Right ventricle myocardium superior (tissue), 1 donor: ENCODE measurements around the gene MYL9. TPM values are rescaled to one million over a fixed set of nuclear protein-coding genes. Genes with fewer than 3 reads are reported as not detected.
A peak's percentile ranks its signal among the peaks of the same experiment; 100 is the strongest.

Experiments used
- ATAC-seq: fragments of 200-7000 bp; cut with Tn5 transposase; one replicate; pipeline ENCODE4 v1.9.1; 2020; ENCODE audit warnings: mild to moderate bottlenecking; ENCODE audit not compliant: poor library complexity
- DNase-seq: peaks from one replicate; pipeline ENCODE4 v3.0.0-alpha.2; 2020
- intact Hi-C: fragments of 100-400 bp; cut with DNase I; formaldehyde crosslinking; loops from one replicate; pipeline ENCODE4 v1.11.2; 2022
- long read RNA-seq: library from polyadenylated mRNA; unstranded; transcript quantifications from one replicate; pipeline ENCODE4 v2.0.0, GENCODE V29; 2021
- total RNA-seq: library from RNA; stranded (reverse); fragmentation: NEBNext Ultra II Directional; extraction: Animal tissue kit (Norgen Biotek cat#: 25700); gene quantifications from one replicate; pipeline ENCODE4 v1.2.1, GENCODE V29; 2021
- donor health status: DM: no; HTN: yes; CAD: no; lungs with severe emphysema.

MYL9 gene
- 1,602 TPM for total RNA-seq
- long read RNA-seq, transcript MYL9-201 (4 exons, 2,821 nt): major isoform, 669 of 757 reads
- long read RNA-seq, partial matches to known transcripts: 72 of 757 reads
- long read RNA-seq, other reads (novel, unspliced or antisense): 14 of 757 reads

DNA sequence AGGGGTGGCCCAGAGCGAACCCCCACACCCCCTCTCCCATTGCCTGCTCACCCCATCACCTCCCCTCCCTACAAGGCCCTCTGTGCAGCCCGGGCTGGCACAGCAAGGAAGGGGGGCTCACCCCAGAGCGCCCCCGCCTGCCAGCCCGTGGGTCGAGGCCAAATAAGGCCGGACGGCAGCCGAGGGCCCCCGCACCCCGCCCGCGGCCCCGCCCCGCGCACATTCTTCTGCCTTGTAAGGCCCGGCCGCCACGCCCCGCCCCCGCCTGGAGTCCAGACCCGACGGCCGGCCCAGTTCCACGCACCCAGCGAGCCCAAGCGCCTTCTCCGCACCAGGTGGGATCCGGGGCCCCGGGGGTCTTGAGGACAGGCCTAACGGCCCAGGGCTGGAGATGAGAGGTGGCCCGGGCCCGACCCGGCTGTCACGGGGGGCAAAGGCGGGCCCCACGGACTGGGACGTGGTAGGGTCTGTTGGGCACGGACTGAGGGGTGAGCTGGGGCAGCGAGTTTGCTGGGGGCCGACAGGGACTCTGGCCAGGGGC lies at the start of gene MYL9:
MYL9 (plus strand) TSS at position 293 of the 541 bp plus-strand sequence. CDS start 3,366 bp downstream, outside the sequence.
- intact Hi-C loops: loop anchor here (5.0 kb wide), 2 partner anchors 44 to 79 kb away; no protein-coding TSS in a partner anchor
- DNase-seq (peak; percentile 96), ATAC-seq (peak; percentile 91)

DNA sequence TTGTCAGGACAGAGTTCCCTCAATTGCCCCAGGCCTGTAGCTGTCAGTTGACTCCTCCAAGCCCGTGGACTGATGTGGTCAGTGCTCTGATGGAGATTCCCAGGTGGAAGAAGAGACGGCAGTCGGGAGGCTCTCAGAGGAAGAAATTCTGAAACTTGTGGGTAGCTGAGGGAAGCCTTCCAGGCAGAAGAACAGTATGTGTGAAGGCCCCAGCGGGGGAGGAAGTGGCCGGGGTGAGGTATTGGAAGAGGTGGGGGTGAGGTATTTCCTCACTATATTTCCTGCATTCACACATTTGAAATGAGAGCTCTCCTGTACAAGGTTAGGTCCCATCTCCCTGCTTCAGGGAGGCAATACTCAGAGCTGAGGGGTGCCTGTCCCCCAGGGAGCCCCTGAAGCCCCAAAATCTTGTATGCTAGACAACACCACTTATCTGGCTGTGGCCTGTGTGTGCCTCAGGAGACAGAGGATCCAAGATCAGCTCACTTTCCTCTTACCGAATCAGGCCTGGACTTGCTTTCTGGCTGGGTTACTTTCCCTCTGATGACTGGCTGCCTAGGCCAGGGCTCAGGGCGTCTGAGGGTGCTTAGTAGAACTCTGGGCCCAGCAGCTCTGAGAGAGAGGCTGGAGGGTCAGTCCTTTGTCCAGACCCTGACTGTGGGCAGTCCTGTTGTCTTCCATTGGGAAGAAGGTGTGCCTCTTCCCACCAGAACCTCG lies 49.3 kb upstream of the MYL9 start:
- intact Hi-C loops: no loop called here
- DNase-seq: no peak
- no peak for ATAC-seq

DNA sequence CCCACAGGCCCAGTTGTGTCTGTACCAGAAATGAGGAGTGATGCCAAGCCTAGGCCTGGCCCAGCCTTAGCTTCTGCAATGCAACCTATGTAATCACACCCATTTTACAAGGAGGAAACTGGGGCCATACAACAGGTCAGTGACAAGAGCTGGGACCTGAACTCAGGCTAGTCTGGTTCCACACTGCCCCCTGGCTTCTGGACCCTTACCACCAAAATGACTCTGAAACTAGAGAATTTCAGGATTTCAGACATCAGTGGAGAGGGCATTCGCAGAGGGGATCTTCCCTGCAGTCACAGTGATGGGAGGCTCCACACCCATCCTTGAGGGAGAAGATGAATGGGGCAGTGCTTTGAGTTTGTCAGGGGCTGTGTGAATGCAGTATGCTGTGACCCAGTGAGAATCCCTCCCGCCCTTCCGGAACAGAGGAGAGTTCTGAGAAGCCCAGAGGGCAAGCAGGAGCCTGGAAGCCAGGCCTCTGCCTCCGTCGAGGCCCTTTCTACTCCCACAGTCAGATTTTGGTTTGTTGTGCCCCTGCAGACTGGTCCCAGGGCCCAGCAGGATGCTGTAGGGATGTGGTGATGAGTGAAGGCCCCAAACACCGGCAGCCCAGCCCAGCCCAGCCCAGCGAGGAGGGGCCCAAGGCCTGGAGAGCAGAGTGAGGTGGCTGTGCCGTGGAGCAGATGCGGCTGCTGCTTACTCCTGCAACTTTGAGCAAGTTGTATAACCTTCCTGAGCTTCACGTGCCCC lies 48.1 kb upstream of the MYL9 start:
- intact Hi-C loops: no loop called here
- peak; percentile 4 for ATAC-seq
- DNase-seq: no peak

DNA sequence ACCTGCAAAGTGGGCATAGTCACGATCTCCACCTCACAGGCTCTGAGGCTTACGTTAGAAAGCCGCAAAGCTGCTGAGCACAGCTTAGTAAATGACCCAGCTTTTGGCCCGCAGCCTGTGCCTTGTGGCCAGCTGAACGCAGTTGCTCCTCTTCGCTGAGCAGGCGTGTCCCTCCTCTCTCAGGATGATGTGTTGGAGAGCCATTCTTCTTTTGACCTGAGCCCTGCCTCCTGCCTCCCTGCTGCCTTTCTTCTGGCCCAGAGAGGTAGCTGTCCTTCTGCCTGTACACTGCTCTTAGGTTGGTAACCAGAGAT lies 47.6 kb upstream of the MYL9 start:
- intact Hi-C loops: no loop called here
- ATAC-seq (peak; percentile 56), DNase-seq (peak; percentile 85)

DNA sequence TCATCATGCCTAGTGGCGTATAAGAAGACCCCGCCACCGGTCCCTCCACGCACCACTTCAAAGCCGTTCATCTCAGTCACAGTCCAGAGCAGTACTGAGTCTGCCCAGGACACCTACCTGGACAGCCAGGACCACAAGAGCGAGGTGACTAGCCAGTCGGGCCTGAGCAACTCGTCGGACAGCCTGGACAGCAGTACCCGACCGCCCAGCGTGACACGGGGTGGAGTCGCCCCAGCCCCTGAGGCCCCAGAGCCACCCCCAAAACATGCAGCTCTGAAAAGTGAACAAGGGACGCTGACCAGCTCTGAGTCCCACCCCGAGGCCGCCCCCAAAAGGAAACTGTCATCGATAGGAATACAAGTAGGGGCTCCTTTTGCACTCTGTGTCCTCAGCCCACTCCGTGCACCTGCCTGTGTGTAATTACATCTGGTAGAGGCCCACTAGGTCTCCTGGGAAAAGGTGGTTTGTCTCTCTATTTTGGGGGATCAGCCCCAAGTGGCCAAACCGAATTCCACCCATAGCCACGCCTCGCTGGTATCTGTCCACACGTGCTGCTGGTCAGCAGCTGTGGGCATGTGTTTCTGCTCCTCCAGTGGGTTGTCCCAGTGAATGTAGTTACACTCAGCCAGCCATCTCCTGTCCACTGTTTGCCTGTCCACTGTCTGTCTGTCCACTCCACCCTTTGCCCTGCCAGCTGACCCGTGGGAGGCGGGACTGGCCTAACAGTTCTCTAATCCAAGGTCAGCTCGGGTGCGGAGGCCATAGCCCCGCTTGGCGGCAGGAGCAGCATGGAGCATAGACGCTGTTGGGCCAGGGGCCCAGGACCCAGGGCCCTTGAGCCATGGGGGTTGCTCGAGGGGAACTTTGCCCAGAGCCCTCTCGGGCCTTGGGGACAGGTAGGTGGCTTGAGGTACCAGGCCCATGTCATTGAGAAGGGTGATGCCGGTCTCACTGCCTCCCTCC lies 44.3 kb upstream of the MYL9 start:
- DNase-seq (no peak), ATAC-seq (no peak)
- intact Hi-C loops: loop anchor here (5.0 kb wide), 1 partner anchor 45 kb away; the partner anchor contains the start of gene MYL9

DNA sequence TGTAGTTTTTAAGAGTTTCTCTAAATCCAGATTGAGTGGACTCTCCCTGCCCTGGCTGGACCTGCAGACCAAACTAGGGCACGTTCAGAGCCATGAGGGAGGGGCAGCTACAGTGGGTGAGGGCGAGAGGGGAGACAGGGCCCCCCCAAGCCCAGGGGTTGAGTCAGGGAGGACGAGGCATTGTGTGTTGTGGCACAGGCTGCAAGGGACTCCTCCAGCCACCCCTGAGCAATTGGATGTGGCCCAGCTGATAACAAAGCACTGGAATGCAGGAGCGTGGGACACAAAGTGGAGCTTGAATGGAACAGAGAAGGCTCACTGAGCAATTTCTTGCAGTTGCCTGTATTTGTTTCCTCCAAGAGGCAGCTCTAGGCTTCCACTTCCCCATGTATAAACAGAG lies 43.5 kb upstream of the MYL9 start:
- ATAC-seq (peak; percentile 78), DNase-seq (no peak)
- intact Hi-C loops: loop anchor here (5.0 kb wide), 1 partner anchor 44 kb away; the partner anchor contains the start of gene MYL9

DNA sequence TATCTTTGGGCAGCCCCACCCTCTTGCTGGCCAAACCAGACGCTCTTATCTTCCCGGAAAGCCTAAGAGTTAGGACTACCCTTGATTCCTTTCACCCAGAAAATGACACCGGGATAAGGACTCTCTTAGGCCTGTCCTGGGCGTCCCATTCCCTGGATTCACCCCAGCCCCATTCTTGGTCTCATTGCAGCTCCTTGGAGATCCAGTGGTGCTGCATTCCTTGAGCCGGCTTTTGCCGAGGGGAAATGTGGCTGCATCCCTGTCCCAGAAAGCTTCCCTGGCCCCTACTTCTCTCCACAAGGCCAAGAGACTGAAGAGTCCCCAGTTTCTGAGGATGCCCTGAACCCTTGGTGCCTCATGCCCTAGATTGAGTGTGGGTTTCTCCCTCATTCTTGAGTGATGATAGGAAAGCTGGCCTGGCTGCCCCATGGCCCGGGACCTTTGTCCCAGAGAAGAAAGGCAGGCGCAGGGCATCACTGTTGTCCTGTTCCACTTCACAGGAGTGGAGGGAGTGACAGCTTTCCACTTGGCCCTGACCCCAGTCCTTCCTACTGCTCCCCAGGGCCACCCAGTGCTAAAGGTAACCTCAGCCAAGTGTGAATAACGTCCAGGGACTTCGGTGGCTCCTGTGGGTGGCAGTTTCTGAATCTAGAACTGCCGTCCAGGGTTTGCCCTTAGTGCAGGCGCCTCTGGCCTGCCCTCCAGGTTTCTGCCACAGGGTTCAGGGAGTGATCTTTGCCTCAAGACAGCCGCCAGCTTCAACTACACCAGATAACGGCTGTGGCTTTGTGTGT lies 42.7 kb upstream of the MYL9 start:
- DNase-seq (peak; percentile 79), ATAC-seq (peak; percentile 93)
- intact Hi-C loops: loop anchor here (5.0 kb wide), 1 partner anchor 44 kb away; the partner anchor contains the start of gene MYL9

DNA sequence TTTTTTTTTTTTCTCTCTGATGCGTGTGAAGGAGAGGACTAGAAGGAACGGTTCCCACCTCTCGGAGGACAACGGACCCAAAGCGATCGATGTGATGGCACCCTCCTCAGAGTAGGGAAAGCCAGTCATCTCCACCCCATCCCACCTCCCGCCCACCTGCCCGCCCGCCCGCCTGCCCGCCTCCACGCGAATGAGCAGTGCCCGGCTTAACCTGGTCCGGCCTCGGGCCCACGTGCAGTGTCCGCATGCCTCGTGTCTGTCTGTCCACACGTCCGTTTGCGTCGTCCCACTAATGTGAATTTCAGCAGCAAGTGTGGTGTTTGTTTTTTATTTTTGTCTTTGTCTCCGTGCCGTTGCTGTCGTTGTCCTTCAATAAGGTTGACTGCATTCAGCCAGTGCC lies 42.1 kb upstream of the MYL9 start:
- intact Hi-C loops: loop anchor here (5.0 kb wide), 1 partner anchor 43 kb away; the partner anchor contains the start of gene MYL9
- ATAC-seq: no peak
- no peak for DNase-seq

DNA sequence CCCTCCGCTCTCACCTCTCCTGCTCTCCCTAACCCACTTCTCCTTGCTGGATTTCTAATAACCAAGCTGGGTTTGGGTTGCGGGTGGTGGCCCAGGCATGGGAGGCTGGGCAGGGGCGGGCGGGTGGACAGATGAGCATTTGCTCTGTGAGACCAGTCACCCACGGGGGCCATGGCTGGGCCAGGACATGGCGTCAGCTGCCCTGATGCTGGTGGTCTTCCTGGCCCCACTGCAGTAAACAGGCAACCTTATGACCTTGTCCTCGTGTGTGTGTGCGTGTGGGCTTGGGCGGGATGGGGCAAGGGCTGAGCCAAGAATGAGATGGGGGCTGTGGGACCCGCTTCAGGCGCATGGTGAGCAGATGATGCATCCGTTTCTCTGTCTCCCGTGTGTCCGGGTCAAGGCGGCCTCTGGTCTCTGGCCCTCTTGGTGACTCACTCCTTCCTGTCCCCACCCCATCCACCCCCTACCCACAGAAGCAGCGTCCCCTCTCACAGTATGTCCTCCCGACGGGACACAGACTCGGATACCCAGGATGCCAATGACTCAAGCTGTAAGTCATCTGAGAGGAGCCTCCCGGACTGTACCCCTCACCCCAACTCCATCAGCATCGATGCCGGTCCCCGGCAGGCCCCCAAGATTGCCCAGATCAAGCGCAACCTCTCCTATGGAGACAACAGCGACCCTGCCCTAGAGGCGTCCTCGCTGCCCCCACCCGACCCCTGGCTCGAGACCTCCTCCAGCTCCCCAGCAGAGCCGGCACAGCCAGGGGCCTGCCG lies 41.4 kb upstream of the MYL9 start:
- DNase-seq: no peak
- intact Hi-C loops: loop anchor here (5.0 kb wide), 1 partner anchor 42 kb away; the partner anchor contains the start of gene MYL9
- ATAC-seq: no peak

DNA sequence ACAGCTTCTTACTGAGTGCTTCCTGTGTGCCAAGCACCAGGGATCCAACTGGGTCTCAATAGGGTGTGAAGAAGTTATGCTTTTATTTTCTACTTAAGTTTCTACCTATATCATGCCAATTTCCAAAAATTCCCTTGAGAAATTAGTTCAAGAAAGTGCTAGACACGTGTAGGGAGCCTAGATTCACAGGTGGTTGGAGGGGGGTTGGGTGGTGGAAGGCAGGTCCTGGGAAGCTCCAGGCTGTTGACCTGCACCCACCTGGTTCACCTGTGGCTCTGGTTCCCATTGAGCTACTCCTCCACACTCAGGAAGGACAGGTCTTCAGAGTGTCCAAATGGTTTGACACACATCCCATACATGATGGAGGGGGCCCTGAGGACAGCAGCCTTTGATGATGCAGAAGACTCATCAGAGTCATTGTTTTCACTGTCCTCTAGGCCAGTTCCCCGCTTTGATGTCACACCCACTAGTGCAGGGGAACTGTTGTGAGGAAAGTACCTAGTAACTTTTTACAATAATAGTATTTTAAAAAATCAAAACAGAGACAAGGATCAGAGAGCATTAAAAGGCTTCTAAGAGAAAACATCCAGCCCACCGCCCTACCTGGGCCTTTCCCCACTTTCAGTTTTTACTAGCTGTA lies 39.8 kb upstream of the MYL9 start:
- no peak for ATAC-seq
- no peak for DNase-seq
- intact Hi-C loops: no loop called here

DNA sequence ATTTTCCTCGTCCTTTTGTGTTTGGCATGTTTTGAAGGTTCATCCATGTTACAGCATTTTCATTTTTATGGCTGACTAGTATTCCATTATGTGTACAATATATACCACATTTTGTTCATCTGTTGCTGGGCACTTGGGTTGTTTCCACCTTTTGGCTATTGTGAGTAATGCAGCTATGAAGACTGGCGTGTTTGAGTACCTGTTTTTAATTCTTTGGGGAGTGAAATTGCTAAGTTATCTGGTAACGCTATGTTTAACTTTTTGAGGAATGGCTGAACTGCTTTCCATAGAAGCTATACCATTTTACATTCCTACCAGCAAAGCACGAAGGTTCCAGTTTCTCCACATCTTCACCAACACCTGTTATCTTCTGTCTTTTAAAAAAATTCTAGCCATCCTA lies 37.0 kb upstream of the MYL9 start:
- no peak for DNase-seq
- no peak for ATAC-seq
- intact Hi-C loops: no loop called here

DNA sequence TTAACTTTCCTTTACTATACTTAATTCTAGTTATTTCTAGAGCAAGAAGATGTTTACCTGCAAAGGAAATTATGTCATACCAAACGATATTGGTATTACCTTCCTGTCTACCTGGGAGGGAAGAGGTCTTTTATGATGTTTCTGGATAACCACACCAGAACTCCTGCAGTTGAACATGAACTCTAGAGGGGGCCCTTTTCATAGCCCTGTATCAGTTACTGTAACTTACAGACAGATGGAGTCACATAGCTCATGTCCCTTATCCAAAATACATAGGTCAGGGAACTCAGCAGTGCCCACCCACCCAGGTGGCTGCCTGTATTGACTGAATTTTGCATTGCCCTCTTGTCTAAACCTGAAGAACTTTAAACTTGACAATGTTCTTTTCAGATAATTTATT lies 35.1 kb upstream of the MYL9 start:
- DNase-seq (no peak), ATAC-seq (no peak)
- intact Hi-C loops: no loop called here

DNA sequence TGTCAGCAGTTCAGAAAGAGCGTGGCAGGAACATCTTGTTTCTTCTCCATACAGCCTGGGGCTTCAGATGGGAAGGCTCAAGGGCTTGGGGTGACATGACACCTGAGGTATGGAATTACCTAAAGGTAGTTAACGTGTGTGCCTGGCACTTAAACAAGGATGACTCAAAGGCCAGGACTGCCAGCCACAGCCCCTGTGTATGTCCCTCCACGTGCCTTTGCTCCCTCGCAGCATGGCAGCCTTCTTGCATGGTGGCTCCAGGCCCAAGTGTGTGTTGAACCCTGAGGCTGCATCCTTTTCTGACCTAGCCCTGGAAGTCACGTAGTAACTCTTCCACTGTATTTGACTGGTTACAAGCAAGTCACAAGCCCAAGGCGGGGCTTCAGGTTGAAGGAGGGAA lies 33.6 kb upstream of the MYL9 start:
- no peak for DNase-seq
- ATAC-seq: no peak
- intact Hi-C loops: no loop called here

DNA sequence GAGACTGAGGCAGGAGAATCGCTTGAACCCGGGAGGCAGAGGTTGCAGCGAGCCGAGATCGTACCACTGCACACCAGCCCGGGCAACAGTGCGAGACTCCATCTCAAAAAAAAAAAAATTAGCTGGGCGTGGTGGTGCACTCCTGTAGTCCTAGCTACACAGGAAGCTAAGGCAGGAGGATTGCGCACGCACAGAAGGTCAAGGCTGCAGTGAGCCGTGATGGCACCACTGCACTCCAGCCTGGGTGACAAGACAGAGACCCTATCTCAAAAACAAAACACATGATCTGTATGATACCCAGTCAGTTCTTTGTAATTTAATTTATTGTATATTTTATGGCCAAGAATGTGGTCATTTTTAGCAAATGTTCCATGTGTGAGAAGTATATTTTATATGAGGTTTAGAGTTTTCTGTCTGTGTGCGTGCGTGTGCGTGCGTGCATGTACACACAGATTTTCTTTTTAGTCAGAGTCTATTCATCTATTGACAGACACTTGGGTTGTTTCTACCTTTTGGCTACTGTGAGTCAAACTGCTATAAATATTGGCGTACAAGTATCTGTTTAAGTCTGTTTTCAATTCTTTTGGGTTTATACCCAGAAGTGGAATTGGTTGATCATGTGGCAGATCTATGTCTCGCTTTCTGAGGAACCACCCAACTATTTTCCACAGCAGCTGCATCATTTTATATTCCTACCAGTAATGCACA lies 22.2 kb upstream of the MYL9 start:
- intact Hi-C loops: no loop called here
- DNase-seq (no peak), ATAC-seq (no peak)

DNA sequence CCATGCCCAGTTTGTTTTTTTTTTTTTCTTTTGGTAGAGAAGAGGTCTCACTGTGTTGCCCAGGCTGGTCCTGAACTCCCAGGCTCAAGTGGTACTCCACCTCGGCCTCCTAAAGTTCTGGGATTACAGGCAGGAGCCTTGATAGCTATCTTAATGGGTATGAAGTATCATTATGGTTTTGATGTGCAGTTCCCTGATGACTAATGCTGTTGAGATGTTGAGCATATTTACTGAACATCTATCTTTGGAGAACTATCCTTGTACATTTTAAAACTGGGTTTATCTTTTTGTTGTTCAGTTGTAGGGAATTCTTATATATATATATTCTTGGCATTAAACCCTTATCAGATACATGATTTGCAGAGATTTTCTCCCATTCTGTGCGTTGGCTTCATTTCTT lies 21.4 kb upstream of the MYL9 start:
- ATAC-seq: no peak
- intact Hi-C loops: no loop called here
- no peak for DNase-seq

DNA sequence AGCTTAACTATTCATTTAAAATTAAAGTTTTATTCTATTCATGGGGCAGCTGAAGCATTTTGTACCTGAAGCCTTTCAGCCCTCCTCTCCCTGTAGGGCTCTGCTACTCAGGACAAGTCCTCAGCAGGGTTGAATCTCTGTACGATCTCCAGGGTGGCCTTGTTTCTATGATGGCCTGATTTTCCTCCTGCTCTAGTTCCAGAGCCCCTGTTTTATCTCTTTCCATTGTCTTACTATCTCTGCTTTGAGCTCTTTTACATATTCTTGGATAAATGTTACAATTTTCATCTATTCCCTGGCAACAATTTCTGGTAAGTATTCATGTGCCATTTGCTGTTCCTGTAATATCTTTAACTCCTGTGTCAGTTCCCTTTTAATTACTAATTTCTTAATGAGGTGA lies 19.8 kb upstream of the MYL9 start:
- intact Hi-C loops: no loop called here
- ATAC-seq (no peak), DNase-seq (no peak)
